Fibroblast of skin of back (primary cell): Measurements from ENCODE around the gene ZIC1.

Experiments
- DNase-seq: peaks from one replicate; pipeline ENCODE4 v3.0.0-alpha.2; 2013

The ZIC1 gene

GRCh38 chr3:147395899-147396711, 13.1 kb upstream of the ZIC1 start:
- peak; percentile 81 for DNase-seq

- DNase-seq: no peak
These were observed 12.5 kb upstream of the ZIC1 start for GRCh38 chr3:147396712-147397046.

DNA sequence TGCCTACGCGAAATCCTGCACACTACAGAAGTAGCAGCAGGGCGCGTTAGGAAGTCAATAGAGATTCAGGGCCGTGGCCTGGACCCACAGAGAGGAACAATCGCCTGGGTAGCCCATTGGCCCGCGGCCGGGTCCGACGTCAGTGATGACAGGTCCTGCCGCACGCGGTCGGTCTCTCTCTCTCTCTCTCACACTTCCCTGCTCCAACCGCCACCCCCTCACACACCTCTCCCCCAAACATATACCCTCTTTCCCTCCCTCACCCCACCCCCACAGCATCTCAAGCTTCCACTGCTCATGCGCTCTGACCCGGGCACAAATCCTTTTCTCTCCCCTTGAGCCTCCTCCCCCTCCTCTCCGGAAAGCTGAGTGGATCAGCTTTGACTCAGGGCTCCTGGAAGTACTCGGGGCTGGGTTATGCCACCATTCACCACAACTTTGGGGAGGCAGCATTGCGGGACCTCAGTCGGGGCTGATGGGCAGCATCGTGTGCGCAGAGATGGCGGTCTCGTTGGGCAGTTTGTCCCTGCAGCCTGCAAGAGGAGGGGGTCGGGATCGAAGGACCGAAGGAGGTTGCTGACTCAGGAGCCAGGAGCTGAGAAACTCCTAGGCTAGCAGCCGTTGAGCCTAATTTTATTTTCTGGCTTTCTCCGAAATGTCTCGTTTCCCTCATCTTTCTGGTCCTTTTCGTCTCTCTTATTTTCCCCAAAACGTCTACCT, 11.8 kb upstream of the ZIC1 start:
- peak; percentile 99 for DNase-seq

GRCh38 chr3:147397875-147398812, 11.0 kb upstream of the ZIC1 start:
- DNase-seq: peak; percentile 73

- peak; percentile 55 for DNase-seq
These were observed 10.2 kb upstream of the ZIC1 start for GRCh38 chr3:147398813-147399534.

- DNase-seq: peak; percentile 37
These were observed 9.1 kb upstream of the ZIC1 start for GRCh38 chr3:147400111-147400510.

DNA sequence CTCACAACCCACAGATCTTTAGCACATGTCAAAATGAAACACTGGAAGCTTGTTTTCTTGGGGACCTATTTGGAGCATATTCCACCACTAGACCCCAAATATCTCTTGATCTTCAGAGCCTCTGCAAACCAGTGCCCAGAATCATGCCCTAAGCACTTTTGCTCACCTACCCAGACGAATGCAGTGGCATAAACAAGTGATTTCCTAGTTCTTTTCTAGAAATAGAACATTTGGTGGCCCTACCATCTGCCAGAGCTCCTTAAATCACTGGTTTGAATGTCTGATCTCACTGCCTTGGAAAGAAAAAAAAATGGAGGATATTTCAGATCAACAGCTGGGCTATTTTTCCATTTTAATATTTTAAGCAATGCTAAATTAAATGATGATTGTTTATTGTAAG, 8.2 kb upstream of the ZIC1 start:
- DNase-seq: no peak

DNA sequence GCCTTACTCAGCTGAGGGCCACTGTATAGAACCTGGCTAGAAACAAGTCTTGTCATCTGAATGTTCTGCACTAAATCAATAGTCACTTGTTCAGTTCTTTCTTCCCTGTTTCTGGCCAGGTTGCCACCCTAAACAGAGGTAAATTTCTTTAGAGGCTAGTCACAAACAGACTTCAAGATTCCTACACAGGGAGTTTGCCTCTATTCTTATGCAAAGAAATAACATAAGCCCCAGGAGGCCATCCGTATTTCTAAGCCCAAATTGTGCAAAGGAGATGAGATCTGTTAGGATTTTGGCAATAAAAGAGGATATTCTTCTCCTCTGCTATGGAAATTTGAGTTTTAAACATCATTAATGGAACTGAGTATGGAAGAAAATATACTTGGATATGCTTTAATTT, 7.7 kb upstream of the ZIC1 start:
- DNase-seq: no peak

DNA sequence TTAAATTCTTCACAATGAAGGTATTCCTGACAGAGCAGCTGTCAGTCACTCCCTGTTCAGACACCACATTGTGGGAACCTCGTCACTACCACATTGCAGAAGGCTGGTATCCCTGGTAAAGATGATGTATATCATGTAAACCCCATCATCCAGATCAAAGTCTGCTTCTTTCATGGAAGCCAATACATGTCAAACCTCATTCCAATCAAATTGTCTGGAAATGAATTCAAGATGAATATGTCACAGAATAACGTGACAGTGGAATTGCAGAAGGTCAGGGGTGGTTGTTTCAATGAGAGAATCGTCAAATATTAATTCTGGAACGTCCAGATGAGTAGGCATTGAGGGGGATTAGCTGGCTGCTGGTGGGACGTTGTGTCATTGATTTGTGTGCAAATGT, 7.0 kb upstream of the ZIC1 start:
- DNase-seq: no peak

GRCh38 chr3:147403511-147403910, 5.7 kb upstream of the ZIC1 start:
- DNase-seq: peak; percentile 79

- peak; percentile 30 for DNase-seq
These were observed 5.0 kb upstream of the ZIC1 start for GRCh38 chr3:147404000-147404799.

DNA sequence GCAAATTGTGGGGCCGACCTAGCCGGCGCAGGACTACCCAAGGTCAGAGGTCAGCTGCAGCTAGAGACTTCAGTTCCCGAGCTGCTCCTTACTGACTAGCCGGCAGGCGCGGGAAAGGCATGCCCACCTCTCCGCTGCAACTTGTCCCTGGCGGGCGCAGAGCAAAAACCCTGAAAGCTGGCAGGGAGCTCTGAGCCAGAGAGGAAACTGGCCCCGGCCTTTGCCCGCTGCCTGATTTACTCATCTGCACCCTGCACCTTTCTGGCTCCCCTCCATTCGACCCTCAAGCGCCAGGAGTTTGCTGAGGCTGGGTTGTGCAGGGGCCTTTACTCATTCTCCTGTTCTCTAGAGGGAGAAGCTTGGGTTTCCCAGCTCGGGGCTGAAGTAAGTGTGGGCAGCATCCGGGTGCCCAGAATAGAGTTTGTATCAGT, 4.3 kb upstream of the ZIC1 start:
- peak; percentile 29 for DNase-seq

DNA sequence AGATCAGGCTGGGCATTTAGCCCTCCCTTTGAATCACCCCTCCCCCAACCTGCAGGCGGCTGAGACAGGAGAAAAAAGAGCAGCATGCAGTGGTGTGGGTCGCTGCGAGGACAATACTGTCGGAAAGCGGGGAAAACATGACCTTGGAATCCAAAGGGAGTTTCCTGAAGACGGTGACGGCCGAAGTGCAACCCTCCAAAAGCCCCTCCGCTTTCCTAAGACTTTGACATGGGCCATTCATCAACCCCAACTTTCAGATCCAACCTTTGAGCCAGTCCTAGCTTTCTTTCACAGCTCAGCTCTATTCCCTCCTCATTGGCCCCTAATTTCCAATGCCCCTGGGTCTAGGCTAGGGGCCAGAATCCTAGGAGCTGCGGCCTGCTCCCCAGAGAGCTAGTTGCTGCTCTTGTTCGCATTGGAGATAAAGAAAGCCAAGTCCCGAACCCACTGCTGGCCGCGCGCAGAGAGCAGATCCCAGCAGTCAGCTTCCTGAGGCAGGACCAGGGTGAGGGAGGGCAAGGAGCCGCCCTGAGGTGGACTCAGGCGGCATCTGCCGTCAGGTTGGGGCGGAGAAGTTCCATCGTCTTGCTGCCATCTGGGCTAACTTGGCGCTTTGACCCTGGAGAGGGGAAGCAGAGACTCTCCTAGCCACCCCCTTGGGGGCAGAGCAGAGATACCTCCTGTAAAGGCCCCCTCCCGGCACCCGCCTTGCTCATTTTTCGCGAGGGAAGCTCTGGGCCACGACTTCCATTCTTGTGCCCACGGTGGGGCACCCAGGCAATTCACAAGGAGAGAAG, 3.7 kb upstream of the ZIC1 start:
- DNase-seq: peak; percentile 52

DNA sequence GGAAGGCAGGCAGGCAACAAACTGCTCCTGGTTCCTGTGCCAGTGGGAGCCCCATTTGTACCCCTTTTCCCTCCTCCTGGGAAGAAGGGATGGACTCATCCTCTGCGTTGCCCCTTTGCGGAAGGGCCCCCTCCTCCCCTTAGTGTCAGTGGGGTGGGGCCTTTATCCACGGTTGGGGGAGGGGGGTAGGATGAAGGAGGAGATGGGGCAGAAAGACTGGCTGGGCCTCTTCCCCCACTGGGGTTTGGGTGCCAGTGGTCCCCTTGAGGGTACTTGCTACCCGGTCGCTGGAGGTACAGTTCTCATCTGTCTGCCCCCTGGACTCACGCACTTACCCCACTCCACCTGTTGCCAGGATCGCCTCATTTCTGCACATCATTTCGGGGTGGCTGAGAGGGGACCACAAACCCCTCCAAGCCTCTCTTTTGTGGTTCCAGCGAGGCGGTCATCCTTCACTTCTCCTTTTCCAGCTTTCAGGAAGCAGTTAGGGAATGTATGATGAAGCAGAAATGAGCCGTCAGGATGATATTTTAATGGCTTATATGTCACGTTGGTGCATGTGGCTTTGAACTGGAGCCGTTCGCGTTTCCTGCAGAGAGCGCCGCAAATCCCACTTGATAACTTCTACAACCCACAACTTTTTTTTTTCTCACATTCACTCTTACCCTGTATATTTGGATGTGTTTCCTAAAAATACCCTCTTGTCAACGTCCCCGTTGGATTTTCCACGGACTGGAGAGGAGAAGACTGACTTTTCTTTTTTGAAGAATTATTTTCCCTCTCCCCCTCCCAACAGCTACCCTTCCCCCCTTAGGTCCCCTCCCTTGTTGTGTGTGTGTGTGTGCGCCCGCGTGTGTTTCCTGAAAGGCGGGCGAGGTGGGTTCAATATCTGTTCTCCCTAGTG, 2.9 kb upstream of the ZIC1 start, which contains the start of gene ZIC4:
Gene ZIC4 (minus strand): TSS at position 516 of the 904 bp plus-strand sequence. CDS start 3,746 bp downstream, outside the sequence.
- DNase-seq: peak; percentile 87

GRCh38 chr3:147407114-147407497, 2.1 kb upstream of the ZIC1 start:
- peak; percentile 70 for DNase-seq

- DNase-seq: peak; percentile 64
These were observed 1.5 kb upstream of the ZIC1 start for GRCh38 chr3:147407498-147408187.

- DNase-seq: peak; percentile 84
These were observed 721 bp upstream of the ZIC1 start for GRCh38 chr3:147408188-147409100.
